ENCODE measurements around the gene ADM. TPM values are rescaled to one million over a fixed set of nuclear protein-coding genes. Genes with fewer than 3 reads are reported as not detected.
"Not testable (repeated sequence)": the region's sequence is repeated elsewhere in the genome, so short reads cannot be mapped to it uniquely, and the experiment has no call there.

ADM gene
- total and polyA plus RNA-seq, 12 donors = 3.6 to 55.7 (median 15.8) TPM

DNA sequence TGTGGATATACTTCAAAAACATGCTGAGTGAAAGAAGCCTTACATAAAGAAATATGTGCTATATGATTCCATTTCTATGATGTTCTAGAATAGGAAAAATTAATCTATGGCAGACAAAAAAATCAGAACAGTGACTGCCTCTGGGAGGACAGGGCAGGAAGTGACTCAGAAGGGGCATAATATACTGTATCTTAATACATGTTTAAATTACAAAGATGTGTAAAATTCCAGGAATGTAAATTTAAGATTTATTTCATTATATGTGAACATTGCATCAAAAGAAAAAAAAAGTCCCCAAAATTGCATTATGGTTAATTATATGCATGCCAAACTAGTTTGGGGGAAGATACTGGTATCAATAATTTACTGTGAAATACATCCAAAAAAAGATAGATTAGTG is 43.1 kb upstream of the ADM start:
- Histone ChIP-seq H3K4me1 (replicated peaks in 1 of 2) (peaks cover 0 to 6% of the 10 kb centered on the region in 2 donors), H3K4me3 (no peak overlapping the region), H3K36me3 (replicated peaks in 1 of 2) (no peaks in the 10 kb centered on the region), H3K27me3 (no peaks in the 10 kb centered on the region), H3K27ac (no peak overlapping the region), H3K9me3 (replicated peaks in 1 of 3) (no peaks in the 10 kb centered on the region)
- no peak for DNase-seq
- intact Hi-C loops (cut with DNase I) = no loop called here
- TF ChIP-seq POLR2A (IDR thresholded peaks at IDR 0.05) (no peak), CTCF (IDR thresholded peaks at IDR 0.05) (no peak)

GRCh38 chr11:10263929-10264328 is 40.9 kb upstream of the ADM start:
- H3K27me3 ChIP-seq = no peaks in the 10 kb centered on the region
- DNase-seq = no peak
- no peaks in the 10 kb centered on the region for H3K36me3 ChIP-seq (replicated peaks in 1 of 2)
- no peaks in the 10 kb centered on the region for H3K9me3 ChIP-seq (replicated peaks in 1 of 3)
- intact Hi-C loops (cut with DNase I) = no loop called here
- H3K4me3 ChIP-seq = no peak overlapping the region
- no peak overlapping the region for H3K27ac ChIP-seq
- peaks cover 0 to 5% of the 10 kb centered on the region in 2 donors for H3K4me1 ChIP-seq (replicated peaks in 1 of 2)
- TF ChIP-seq CTCF (IDR thresholded peaks at IDR 0.05) (no peak), POLR2A (IDR thresholded peaks at IDR 0.05) (no peak)

GRCh38 chr11:10264716-10265115 is 40.2 kb upstream of the ADM start:
- H3K27me3 ChIP-seq; H3K4me3 ChIP-seq; H3K36me3 ChIP-seq (replicated peaks in 1 of 2); H3K27ac ChIP-seq; DNase-seq; H3K4me1 ChIP-seq (replicated peaks in 1 of 2); H3K9me3 ChIP-seq (replicated peaks in 1 of 3); intact Hi-C loops (cut with DNase I): not testable (repeated sequence)
- WGBS, 4 donors = 94 to 100% (median 98%) methylated on average over 3 of the region's 3 CpGs

DNA sequence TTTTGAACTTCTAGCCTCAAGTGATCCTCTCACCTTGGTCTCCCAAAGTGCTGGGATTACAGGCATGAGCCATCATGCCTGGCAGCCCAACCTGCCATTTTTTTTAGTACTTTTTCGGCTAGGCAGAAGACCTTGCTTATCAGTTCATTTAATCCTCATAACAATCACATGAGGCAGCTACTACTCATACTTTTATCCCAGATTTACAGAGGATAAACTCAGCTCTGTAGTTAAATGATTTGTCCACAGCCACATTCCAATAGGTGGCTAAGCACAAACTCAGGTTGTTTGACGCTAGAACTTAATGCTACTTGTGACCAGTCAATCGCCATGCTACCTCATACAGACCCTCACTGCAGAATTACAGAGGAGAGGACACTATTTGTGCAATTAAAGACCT is 38.9 kb upstream of the ADM start:
- WGBS, 4 donors = 79 to 87% (median 84%) methylated on average over 3 of the region's 3 CpGs
- intact Hi-C loops (cut with DNase I) = no loop called here

More for the DNA sequence above, 38.9 kb upstream of the ADM start:
- no peak for DNase-seq
- no peak for TF ChIP-seq POLR2A (IDR thresholded peaks at IDR 0.05)
- TF ChIP-seq CTCF (IDR thresholded peaks at IDR 0.05) = no peak
- H3K4me3 ChIP-seq = no peak overlapping the region
- H3K4me1 ChIP-seq (replicated peaks in 1 of 2) = peaks cover 0 to 7% of the 10 kb centered on the region in 2 donors
- no peak overlapping the region for H3K27ac ChIP-seq
- H3K27me3 ChIP-seq = no peaks in the 10 kb centered on the region
- no peaks in the 10 kb centered on the region for H3K9me3 ChIP-seq (replicated peaks in 1 of 3)
- no peaks in the 10 kb centered on the region for H3K36me3 ChIP-seq (replicated peaks in 1 of 2)
